Mesodermal cell (in vitro differentiated cells): ENCODE measurements around the gene FBXL17.

Experiments
- H3K27ac ChIP-seq: 2 replicates; pipeline ENCODE4 v1.7.0; 2013; ENCODE audit warnings: mild to moderate bottlenecking, low read depth, low read length, moderate library complexity; ENCODE audit not compliant: severe bottlenecking
- H3K36me3 ChIP-seq: 2 replicates; pipeline ENCODE4 v1.7.1; 2013; ENCODE audit warnings: mild to moderate bottlenecking, low read length, moderate library complexity; ENCODE audit not compliant: control insufficient read depth, insufficient read depth
- H3K4me1 ChIP-seq: one replicate; pipeline ENCODE4 v1.7.1; 2013; ENCODE audit warnings: mild to moderate bottlenecking, low read length; ENCODE audit not compliant: insufficient read depth, control insufficient read depth, poor library complexity, severe bottlenecking
- H3K4me3 ChIP-seq: 2 replicates; pipeline ENCODE4 v1.7.0; 2013; ENCODE audit warnings: low read length, control low read depth, mild to moderate bottlenecking; ENCODE audit not compliant: insufficient read depth, poor library complexity, severe bottlenecking; ENCODE audit errors: extremely low read depth
- H3K9me3 ChIP-seq: 2 replicates; pipeline ENCODE4 v1.7.1; 2013; ENCODE audit warnings: mild to moderate bottlenecking, low read length, moderate library complexity; ENCODE audit not compliant: control insufficient read depth
- WGBS, 2 experiments: methylation state at CpG; one replicate each; pipeline ENCODE4 v1.1.5; 2013; ENCODE audit warnings: missing lambda C conversion rate in 2 of 2; ENCODE audit not compliant: insufficient coverage in 2 of 2; 5-methylcytosine and 5-hydroxymethylcytosine counted together

Gene FBXL17

GRCh38 chr5:108124596-108124995, 257.3 kb downstream of the FBXL17 start:
- Histone ChIP-seq H3K36me3 (no peaks in the 10 kb centered on the region), H3K27ac (no peak overlapping the region), H3K4me3 (no peak overlapping the region), H3K9me3 (no peaks in the 10 kb centered on the region), H3K4me1 (no peaks in the 10 kb centered on the region)
- 67 to 100% methylated on average over 1 to 2 of the region's 4 CpGs for WGBS, 2 experiments

- WGBS, 2 experiments = 100% methylated on average over 2 of the region's 4 CpGs; no CpG with 5 or more reads in 1 of the 2 experiments
These were observed 259.2 kb downstream of the FBXL17 start for GRCh38 chr5:108122702-108123101.

GRCh38 chr5:108118813-108119514, 262.9 kb downstream of the FBXL17 start:
- WGBS, 2 experiments = 83 to 94% methylated on average over 2 of the region's 2 CpGs
- no peak overlapping the region for H3K27ac ChIP-seq
- no peaks in the 10 kb centered on the region for H3K4me1 ChIP-seq
- H3K36me3 ChIP-seq = no peaks in the 10 kb centered on the region
- H3K4me3 ChIP-seq = no peak overlapping the region
- no peaks in the 10 kb centered on the region for H3K9me3 ChIP-seq

More at GRCh38 chr5:108122702-108123101, 259.2 kb downstream of the FBXL17 start:
- no peak overlapping the region for H3K27ac ChIP-seq
- no peak overlapping the region for H3K4me3 ChIP-seq
- no peaks in the 10 kb centered on the region for H3K4me1 ChIP-seq
- H3K36me3 ChIP-seq = no peaks in the 10 kb centered on the region
- no peaks in the 10 kb centered on the region for H3K9me3 ChIP-seq

- no peaks in the 10 kb centered on the region for H3K4me1 ChIP-seq
- no peak overlapping the region for H3K4me3 ChIP-seq
- H3K36me3 ChIP-seq = no peaks in the 10 kb centered on the region
- H3K27ac ChIP-seq = no peak overlapping the region
- H3K9me3 ChIP-seq = no peaks in the 10 kb centered on the region
These were observed 266.2 kb downstream of the FBXL17 start for GRCh38 chr5:108115673-108116072.

- H3K27ac ChIP-seq = no peak overlapping the region
- H3K4me1 ChIP-seq = no peaks in the 10 kb centered on the region
- WGBS, 2 experiments = no CpG with 5 or more reads among the region's 2 CpGs
- H3K4me3 ChIP-seq = no peak overlapping the region
- no peaks in the 10 kb centered on the region for H3K36me3 ChIP-seq
- no peaks in the 10 kb centered on the region for H3K9me3 ChIP-seq
These were observed 267.9 kb downstream of the FBXL17 start for GRCh38 chr5:108113950-108114349.

- WGBS, 2 experiments = 93 to 100% methylated on average over 2 of the region's 2 CpGs
- Histone ChIP-seq H3K4me1 (no peaks in the 10 kb centered on the region), H3K9me3 (no peaks in the 10 kb centered on the region), H3K36me3 (no peaks in the 10 kb centered on the region), H3K4me3 (no peak overlapping the region), H3K27ac (no peak overlapping the region)
These were observed 270.2 kb downstream of the FBXL17 start for GRCh38 chr5:108111736-108112135.

- H3K4me1 ChIP-seq = no peaks in the 10 kb centered on the region
- no peaks in the 10 kb centered on the region for H3K9me3 ChIP-seq
- no peak overlapping the region for H3K4me3 ChIP-seq
- H3K27ac ChIP-seq = no peak overlapping the region
- no peaks in the 10 kb centered on the region for H3K36me3 ChIP-seq
- WGBS, 2 experiments = 100% methylated on average over 1 of the region's 2 CpGs; no CpG with 5 or more reads in 1 of the 2 experiments
These were observed 272.8 kb downstream of the FBXL17 start for GRCh38 chr5:108109059-108109458.

- Histone ChIP-seq H3K4me3 (no peak overlapping the region), H3K4me1 (no peaks in the 10 kb centered on the region), H3K36me3 (no peaks in the 10 kb centered on the region), H3K27ac (no peak overlapping the region), H3K9me3 (no peaks in the 10 kb centered on the region)
- no CpG with 5 or more reads among the region's 1 CpG for WGBS, 2 experiments
These were observed 277.4 kb downstream of the FBXL17 start for GRCh38 chr5:108104448-108104847.

- Histone ChIP-seq H3K4me1 (no peaks in the 10 kb centered on the region), H3K4me3 (no peak overlapping the region), H3K9me3 (no peaks in the 10 kb centered on the region), H3K36me3 (no peaks in the 10 kb centered on the region), H3K27ac (no peak overlapping the region)
- WGBS, 2 experiments = 100% methylated on average over 1 of the region's 3 CpGs; no CpG with 5 or more reads in 1 of the 2 experiments
These were observed 279.4 kb downstream of the FBXL17 start for GRCh38 chr5:108102463-108102862.

- H3K27ac ChIP-seq = no peak overlapping the region
- H3K4me1 ChIP-seq = no peaks in the 10 kb centered on the region
- H3K36me3 ChIP-seq = no peaks in the 10 kb centered on the region
- WGBS, 2 experiments = 67 to 85% methylated on average over 3 of the region's 3 CpGs
- no peaks in the 10 kb centered on the region for H3K9me3 ChIP-seq
- no peak overlapping the region for H3K4me3 ChIP-seq
These were observed 280.1 kb downstream of the FBXL17 start for GRCh38 chr5:108101821-108102220.

- H3K27ac ChIP-seq = no peak overlapping the region
- no peaks in the 10 kb centered on the region for H3K9me3 ChIP-seq
- H3K36me3 ChIP-seq = no peaks in the 10 kb centered on the region
- H3K4me1 ChIP-seq = no peaks in the 10 kb centered on the region
- H3K4me3 ChIP-seq = no peak overlapping the region
- WGBS, 2 experiments = 100% methylated on average over 1 of the region's 1 CpG
These were observed 280.8 kb downstream of the FBXL17 start for GRCh38 chr5:108101130-108101529.
